Mesendoderm (in vitro differentiated cells): Measurements from ENCODE around the gene MOB3B.

Source experiments
- DNase-seq: peaks from one replicate; pipeline ENCODE4 v3.0.0; 2013
- H2AK5ac ChIP-seq: 2 replicates; pipeline ENCODE4 v1.6.1; 2013; ENCODE audit warnings: low read length, inconsistent platforms
- H2BK120ac ChIP-seq: 2 replicates; pipeline ENCODE4 v1.6.1; 2013; ENCODE audit warnings: low read depth, mild to moderate bottlenecking, low read length, moderate library complexity, mixed read lengths
- H2BK15ac ChIP-seq: replicated peaks from 2 replicates; pipeline ENCODE4 v1.6.1; 2013; ENCODE audit warnings: low read depth, mild to moderate bottlenecking, moderate library complexity
- H2BK5ac ChIP-seq: 2 replicates; pipeline ENCODE4 v1.6.1; 2013; ENCODE audit warnings: low read length, inconsistent platforms
- H3K18ac ChIP-seq: 2 replicates; pipeline ENCODE4 v1.6.1; 2013; ENCODE audit warnings: mild to moderate bottlenecking, low read length, mixed read lengths
- H3K23ac ChIP-seq: one replicate; pipeline ENCODE4 v1.6.1; 2013; ENCODE audit warnings: low read length
- H3K27ac ChIP-seq: 2 replicates; pipeline ENCODE4 v1.5.1; 2013; ENCODE audit warnings: low read depth, mild to moderate bottlenecking, inconsistent platforms, low read length, moderate library complexity
- H3K27me3 ChIP-seq: 2 replicates; pipeline ENCODE4 v1.6.1; 2013; ENCODE audit warnings: low read length, control low read depth, mild to moderate bottlenecking, inconsistent platforms; ENCODE audit not compliant: insufficient read depth, poor library complexity
- H3K36me3 ChIP-seq: 2 replicates; pipeline ENCODE4 v1.6.1; 2013; ENCODE audit warnings: low read length, inconsistent platforms; ENCODE audit not compliant: control insufficient read depth, insufficient read depth
- H3K4ac ChIP-seq: one replicate; pipeline ENCODE4 v1.6.1; 2013; ENCODE audit warnings: low read depth, mild to moderate bottlenecking, low read length, moderate library complexity
- H3K4me1 ChIP-seq: 2 replicates; pipeline ENCODE4 v1.6.1; 2013; ENCODE audit warnings: low read depth, low read length, inconsistent platforms; ENCODE audit not compliant: control insufficient read depth
- H3K4me2 ChIP-seq: 2 replicates; pipeline ENCODE4 v1.6.1; 2013; ENCODE audit warnings: low read length
- H3K4me3 ChIP-seq: 2 replicates; pipeline ENCODE4 v1.5.1; 2013; ENCODE audit warnings: mild to moderate bottlenecking, low read length
- H3K56ac ChIP-seq: one replicate; pipeline ENCODE4 v1.6.1; 2013; ENCODE audit warnings: low read length
- H3K79me1 ChIP-seq: 2 replicates; pipeline ENCODE4 v1.6.1; 2013; ENCODE audit warnings: low read length, inconsistent platforms
- H3K79me2 ChIP-seq: 2 replicates; pipeline ENCODE4 v1.6.1; 2013; ENCODE audit warnings: mild to moderate bottlenecking, low read length; ENCODE audit not compliant: control insufficient read depth, insufficient read depth
- H3K9ac ChIP-seq: 2 replicates; pipeline ENCODE4 v1.6.1; 2013; ENCODE audit warnings: low read length, inconsistent platforms
- H4K5ac ChIP-seq: one replicate; pipeline ENCODE4 v1.6.1; 2013; ENCODE audit warnings: low read length
- H4K8ac ChIP-seq: one replicate; pipeline ENCODE4 v1.6.1; 2013; ENCODE audit warnings: low read depth, mild to moderate bottlenecking, control low read depth, low read length, moderate library complexity
- WGBS: extraction: QIAGEN DNeasy Blood & Tissue Kit; methylation state at CpG from one replicate; pipeline ENCODE4 v1.1.7; 2013; ENCODE audit warnings: low lambda C conversion rate, missing lambda C conversion rate; ENCODE audit not compliant: insufficient coverage; ENCODE audit errors: extremely low coverage; 5-methylcytosine and 5-hydroxymethylcytosine counted together

MOB3B gene

GRCh38 chr9:27367175-27367798 lies 162.3 kb downstream of the MOB3B start:
- H3K79me2 ChIP-seq = no peaks in the 10 kb centered on the region
- no peak overlapping the region for H4K5ac ChIP-seq
- no peak overlapping the region for H4K8ac ChIP-seq
- H3K79me1 ChIP-seq = no peaks in the 10 kb centered on the region
- peaks cover 9% of the 10 kb centered on the region for H3K4me1 ChIP-seq
- H3K9ac ChIP-seq = no peak overlapping the region
- DNase-seq = no peak
- H2BK15ac ChIP-seq = no peak overlapping the region
- H2AK5ac ChIP-seq = no peak overlapping the region
- H3K27me3 ChIP-seq = no peaks in the 10 kb centered on the region
- H3K18ac ChIP-seq = no peak overlapping the region
- no peak overlapping the region for H2BK5ac ChIP-seq
- no peak overlapping the region for H3K56ac ChIP-seq
- no peak overlapping the region for H2BK120ac ChIP-seq
- H3K23ac ChIP-seq = no peak overlapping the region
- WGBS = no CpG with 5 or more reads among the region's 6 CpGs
- no peaks in the 10 kb centered on the region for H3K36me3 ChIP-seq
- H3K27ac ChIP-seq = no peak overlapping the region
- H3K4me2 ChIP-seq = no peak overlapping the region
- no peak overlapping the region for H3K4me3 ChIP-seq
- no peak overlapping the region for H3K4ac ChIP-seq

GRCh38 chr9:27365707-27366376 lies 163.8 kb downstream of the MOB3B start:
- no peaks in the 10 kb centered on the region for H3K79me2 ChIP-seq

GRCh38 chr9:27362447-27363210 lies 167.0 kb downstream of the MOB3B start:
- no peaks in the 10 kb centered on the region for H3K4me1 ChIP-seq
- H4K5ac ChIP-seq = no peak overlapping the region
- H3K79me2 ChIP-seq = no peaks in the 10 kb centered on the region
- no peak overlapping the region for H3K27ac ChIP-seq
- H3K4me2 ChIP-seq = no peak overlapping the region
- H3K56ac ChIP-seq = no peak overlapping the region
- no peak overlapping the region for H3K4me3 ChIP-seq
- H3K4ac ChIP-seq = no peak overlapping the region
- no peak overlapping the region for H4K8ac ChIP-seq
- no peak overlapping the region for H2AK5ac ChIP-seq
- no peaks in the 10 kb centered on the region for H3K27me3 ChIP-seq
- H2BK5ac ChIP-seq = no peak overlapping the region
- H3K23ac ChIP-seq = no peak overlapping the region
- WGBS = no CpG with 5 or more reads among the region's 5 CpGs
- H3K79me1 ChIP-seq = no peaks in the 10 kb centered on the region
- no peak overlapping the region for H3K18ac ChIP-seq
- no peaks in the 10 kb centered on the region for H3K36me3 ChIP-seq
- no peak overlapping the region for H2BK15ac ChIP-seq
- H3K9ac ChIP-seq = no peak overlapping the region
- DNase-seq = no peak
- no peak overlapping the region for H2BK120ac ChIP-seq

More at GRCh38 chr9:27365707-27366376, 163.8 kb downstream of the MOB3B start:
- Histone ChIP-seq H3K23ac (no peak overlapping the region), H2BK120ac (no peak overlapping the region), H3K18ac (no peak overlapping the region), H2BK5ac (no peak overlapping the region), H2BK15ac (no peak overlapping the region), H3K36me3 (no peaks in the 10 kb centered on the region), H4K8ac (no peak overlapping the region), H3K4me3 (no peak overlapping the region), H4K5ac (no peak overlapping the region), H3K27me3 (no peaks in the 10 kb centered on the region), H3K4ac (no peak overlapping the region), H3K4me2 (no peak overlapping the region), H3K56ac (no peak overlapping the region), H3K27ac (no peak overlapping the region), H3K4me1 (peaks cover 7% of the 10 kb centered on the region), H3K9ac (no peak overlapping the region), H3K79me1 (no peaks in the 10 kb centered on the region), H2AK5ac (no peak overlapping the region)
- no peak for DNase-seq
- WGBS = no CpG with 5 or more reads among the region's 6 CpGs

- no CpG with 5 or more reads among the region's 4 CpGs for WGBS
- Histone ChIP-seq H3K27ac (no peak overlapping the region), H3K36me3 (no peaks in the 10 kb centered on the region), H3K4me2 (no peak overlapping the region), H2BK120ac (no peak overlapping the region), H3K27me3 (no peaks in the 10 kb centered on the region), H3K4me1 (no peaks in the 10 kb centered on the region), H3K4ac (no peak overlapping the region), H3K56ac (no peak overlapping the region), H2AK5ac (no peak overlapping the region), H3K18ac (peak overlapping the region; percentile 8), H3K79me1 (no peaks in the 10 kb centered on the region), H3K79me2 (no peaks in the 10 kb centered on the region), H3K4me3 (no peak overlapping the region), H3K9ac (no peak overlapping the region), H4K5ac (no peak overlapping the region), H2BK15ac (no peak overlapping the region), H2BK5ac (no peak overlapping the region), H4K8ac (no peak overlapping the region), H3K23ac (no peak overlapping the region)
- DNase-seq = no peak
These were observed 168.1 kb downstream of the MOB3B start for GRCh38 chr9:27361492-27361891.

- H3K23ac ChIP-seq = no peak overlapping the region
- H2BK5ac ChIP-seq = no peak overlapping the region
- no peak overlapping the region for H2AK5ac ChIP-seq
- no peaks in the 10 kb centered on the region for H3K36me3 ChIP-seq
- H3K9ac ChIP-seq = no peak overlapping the region
- no peak overlapping the region for H3K56ac ChIP-seq
- H3K4ac ChIP-seq = no peak overlapping the region
- H4K8ac ChIP-seq = no peak overlapping the region
- no peak overlapping the region for H3K4me3 ChIP-seq
- H3K27ac ChIP-seq = no peak overlapping the region
- no peak overlapping the region for H2BK120ac ChIP-seq
- no peak overlapping the region for H3K4me2 ChIP-seq
- H3K79me2 ChIP-seq = no peaks in the 10 kb centered on the region
- H3K27me3 ChIP-seq = no peaks in the 10 kb centered on the region
- no peak overlapping the region for H2BK15ac ChIP-seq
- no CpG with 5 or more reads among the region's 6 CpGs for WGBS
- DNase-seq = no peak
- no peaks in the 10 kb centered on the region for H3K4me1 ChIP-seq
- H3K18ac ChIP-seq = no peak overlapping the region
- H4K5ac ChIP-seq = no peak overlapping the region
- no peaks in the 10 kb centered on the region for H3K79me1 ChIP-seq
These were observed 169.9 kb downstream of the MOB3B start for GRCh38 chr9:27359763-27360162.
